Right ventricle myocardium inferior (tissue), 1 donor: ENCODE data around the gene F5. TPM values are rescaled to one million over a fixed set of nuclear protein-coding genes. Genes with fewer than 3 reads are reported as not detected.

Source experiments
- ATAC-seq: fragments of 200-7000 bp; cut with Tn5 transposase; one replicate; pipeline ENCODE4 v1.9.1; 2020; ENCODE audit warnings: mild to moderate bottlenecking, moderate library complexity
- DNase-seq: peaks from one replicate; pipeline ENCODE4 v3.0.0; 2021; ENCODE audit errors: missing footprints
- intact Hi-C: fragments of 100-400 bp; cut with DNase I; formaldehyde crosslinking; loops from one replicate; pipeline ENCODE4 v1.11.0; 2022
- total RNA-seq: library from RNA; stranded (reverse); fragmentation: NEBNext Ultra II Directional; extraction: Animal tissue kit (Norgen Biotek cat#: 25700); gene quantifications from one replicate; pipeline ENCODE4 v1.2.1, GENCODE V29; 2021
- donor health status: DM: no; HTN: yes; CAD: no; lungs with severe emphysema.

Gene F5
- total RNA-seq, 1 donor from 2014 or later: 16.6 TPM

GRCh38 chr1:169594391-169594790, 8.1 kb upstream of the F5 start:
- no peak for ATAC-seq
- DNase-seq: no peak
- intact Hi-C loops: no loop called here

DNA sequence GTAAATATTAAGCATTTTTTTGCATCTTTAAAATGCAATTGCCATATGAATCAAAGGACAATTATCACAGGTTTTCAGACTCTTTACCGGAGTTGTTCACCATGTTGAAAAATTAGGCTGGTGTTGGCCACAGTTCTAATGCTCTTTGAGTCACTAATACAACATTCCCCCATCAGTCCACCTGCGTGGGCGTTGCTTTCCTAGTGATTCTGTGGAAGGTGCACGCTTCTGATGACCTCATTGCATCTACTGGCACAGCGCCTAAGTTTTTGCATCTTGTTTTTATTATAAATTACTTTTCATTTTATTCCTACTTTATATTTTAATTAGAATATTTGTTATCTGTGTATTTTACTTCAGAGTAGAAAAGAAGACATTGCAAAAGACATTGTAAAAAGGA, 4.7 kb upstream of the F5 start:
- DNase-seq: no peak
- intact Hi-C loops: no loop called here
- no peak for ATAC-seq

DNA sequence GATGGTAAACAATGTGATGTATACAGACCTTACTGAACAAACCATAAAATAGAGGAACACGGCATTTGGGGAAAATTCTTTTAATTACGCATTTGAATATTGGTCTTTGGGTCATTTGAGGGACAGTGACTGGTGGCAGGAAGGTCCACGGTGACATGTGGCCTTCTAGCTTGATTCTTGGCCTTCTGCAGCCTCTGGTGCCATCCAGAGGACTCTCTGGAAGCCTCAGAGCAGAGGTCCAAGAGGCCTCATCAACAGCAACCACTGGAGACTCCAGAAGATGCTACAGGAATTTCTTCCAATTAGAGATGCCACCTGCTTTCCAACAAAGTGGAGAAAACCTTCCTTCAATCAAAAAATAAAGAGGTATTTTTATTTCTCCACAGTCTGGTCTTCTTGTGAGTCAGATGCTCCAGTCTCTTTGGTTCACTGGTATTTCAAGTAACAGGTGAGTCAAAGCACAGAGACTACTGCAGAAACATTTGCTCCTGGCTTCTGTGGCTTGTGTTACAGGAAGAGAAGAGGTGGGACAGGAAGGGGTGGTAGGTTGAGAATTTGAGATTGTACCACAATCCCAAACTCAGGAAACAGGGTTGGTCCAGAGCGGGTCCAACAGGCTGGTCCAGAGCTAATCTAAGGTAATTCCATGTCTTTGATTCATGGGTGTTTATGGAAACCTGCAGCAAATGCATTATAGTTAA, 2.7 kb upstream of the F5 start:
- intact Hi-C loops: no loop called here
- no peak for DNase-seq
- ATAC-seq: no peak

- ATAC-seq: no peak
These were observed 1.8 kb upstream of the F5 start for GRCh38 chr1:169588112-169588511.

GRCh38 chr1:169586067-169586394, 250 bp downstream of the F5 start:
- ATAC-seq (no peak), DNase-seq (no peak)
- intact Hi-C loops: no loop called here

More at GRCh38 chr1:169588112-169588511, 1.8 kb upstream of the F5 start:
- intact Hi-C loops: no loop called here
- no peak for DNase-seq

- no peak for DNase-seq
- intact Hi-C loops: no loop called here
- ATAC-seq: no peak
These were observed 1.1 kb downstream of the F5 start for GRCh38 chr1:169585181-169585580.

- DNase-seq (no peak), ATAC-seq (no peak)
- intact Hi-C loops: no loop called here
These were observed 1.7 kb downstream of the F5 start for GRCh38 chr1:169584483-169585144.

DNA sequence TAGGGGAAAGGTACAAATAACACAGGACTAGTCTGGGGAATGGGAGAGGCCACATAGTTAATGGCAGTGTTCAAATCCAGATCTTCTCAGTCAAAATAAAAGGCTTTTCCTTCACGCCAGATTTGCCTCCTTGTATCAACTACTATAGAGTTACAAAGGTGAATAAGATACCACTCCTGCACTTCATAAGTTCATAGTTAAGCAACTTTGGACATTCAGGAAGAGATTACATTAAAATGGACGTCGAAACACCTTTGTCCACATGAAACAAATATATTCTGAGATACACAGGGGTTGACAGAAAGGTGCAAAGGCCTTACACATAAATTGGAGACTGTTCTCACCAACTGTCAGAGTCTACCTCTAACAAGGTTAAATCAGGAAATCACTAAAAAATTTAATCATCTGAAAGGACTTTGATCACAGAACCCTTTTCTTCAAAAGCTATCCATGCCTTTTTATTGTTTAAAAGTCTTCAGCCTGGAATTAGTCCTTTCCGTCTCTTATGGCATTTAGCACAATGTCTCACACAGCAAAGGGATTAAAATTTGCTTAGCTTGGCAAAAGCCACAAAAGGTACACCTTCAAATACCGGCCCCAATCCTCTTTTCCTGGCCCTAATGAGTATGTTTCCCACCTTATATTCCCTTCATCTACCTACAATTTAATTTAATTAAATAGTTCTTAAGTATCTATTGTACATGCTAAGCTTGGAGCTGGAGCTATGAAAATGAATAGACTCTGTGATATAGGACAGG, 8.1 kb downstream of the F5 start:
- DNase-seq: no peak
- intact Hi-C loops: no loop called here
- no peak for ATAC-seq

DNA sequence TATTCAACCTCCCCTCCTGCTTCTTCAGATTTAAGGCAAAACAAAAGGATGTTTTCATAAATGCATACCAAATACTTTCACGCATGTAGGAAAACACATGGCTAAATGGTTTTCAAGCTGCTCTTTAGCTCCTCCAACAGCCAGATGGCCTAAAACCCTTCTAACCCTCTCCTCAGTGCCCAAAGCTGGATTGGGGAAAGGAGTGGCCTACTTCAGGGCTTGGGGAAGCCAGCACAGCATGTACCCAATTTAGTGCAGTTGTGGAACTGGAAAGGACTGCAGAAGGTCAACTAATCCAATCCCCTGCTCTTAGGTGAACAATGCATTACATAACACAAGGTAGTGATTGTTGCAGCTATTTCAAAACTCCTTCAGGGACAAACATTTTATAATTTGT, 9.3 kb downstream of the F5 start:
- ATAC-seq (peak; percentile 49), DNase-seq (no peak)
- intact Hi-C loops: no loop called here

DNA sequence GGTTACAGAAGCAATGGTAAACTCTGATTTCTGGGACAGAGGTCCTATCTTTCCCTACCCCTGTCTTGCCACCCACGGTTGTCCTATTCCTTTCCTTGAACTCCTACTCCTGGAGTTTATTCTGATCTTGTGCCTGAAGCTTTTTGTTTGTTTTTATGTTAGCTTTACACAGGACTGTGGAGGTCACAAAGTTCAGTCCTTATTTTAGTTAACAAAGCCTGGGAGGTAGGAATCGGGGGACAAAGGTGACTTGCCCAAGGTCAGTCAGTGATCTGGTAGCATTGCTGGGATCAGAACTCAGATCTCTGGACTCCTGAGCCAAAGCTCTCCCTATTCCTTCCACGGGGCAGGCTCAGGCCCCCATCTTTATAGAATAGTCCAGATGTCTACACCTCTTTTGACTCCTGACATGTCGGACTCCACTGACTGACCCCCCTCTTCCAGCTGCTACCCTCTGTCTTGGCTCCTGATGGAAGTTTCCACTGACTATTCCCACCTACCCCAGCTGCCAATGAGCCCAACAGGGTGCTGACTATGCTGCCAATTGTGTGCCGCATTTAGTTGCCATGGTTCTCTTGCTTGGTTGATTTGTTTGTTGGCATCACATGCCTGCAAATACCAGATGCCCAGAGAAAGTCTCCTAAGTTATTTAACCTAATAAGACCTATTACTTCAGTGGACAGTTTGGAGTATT, 9.9 kb downstream of the F5 start:
- peak; percentile 88 for ATAC-seq
- DNase-seq: peak; percentile 65
- intact Hi-C loops: no loop called here

GRCh38 chr1:169574336-169574735, 11.9 kb downstream of the F5 start:
- ATAC-seq: no peak
- no peak for DNase-seq
- intact Hi-C loops: no loop called here

DNA sequence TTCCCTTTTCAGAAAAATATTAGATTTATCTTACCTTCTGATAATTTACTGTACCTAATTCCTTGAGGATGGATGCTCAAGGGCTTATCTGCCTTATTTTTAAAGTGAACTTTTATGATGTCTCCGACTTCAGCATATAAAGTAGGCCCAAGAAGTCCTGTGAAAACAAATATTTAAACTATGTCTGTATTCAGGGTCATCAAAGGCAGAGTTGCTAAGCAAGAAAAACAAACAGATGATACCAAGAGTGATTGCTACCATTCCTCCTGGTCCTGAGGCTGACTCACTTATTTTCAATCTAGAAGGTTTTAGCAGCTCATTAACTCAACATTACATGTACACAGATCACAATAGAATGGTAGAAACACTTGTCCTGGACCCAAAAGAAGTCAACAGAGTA, 14.1 kb downstream of the F5 start:
- ATAC-seq: no peak
- no peak for DNase-seq
- intact Hi-C loops: no loop called here

DNA sequence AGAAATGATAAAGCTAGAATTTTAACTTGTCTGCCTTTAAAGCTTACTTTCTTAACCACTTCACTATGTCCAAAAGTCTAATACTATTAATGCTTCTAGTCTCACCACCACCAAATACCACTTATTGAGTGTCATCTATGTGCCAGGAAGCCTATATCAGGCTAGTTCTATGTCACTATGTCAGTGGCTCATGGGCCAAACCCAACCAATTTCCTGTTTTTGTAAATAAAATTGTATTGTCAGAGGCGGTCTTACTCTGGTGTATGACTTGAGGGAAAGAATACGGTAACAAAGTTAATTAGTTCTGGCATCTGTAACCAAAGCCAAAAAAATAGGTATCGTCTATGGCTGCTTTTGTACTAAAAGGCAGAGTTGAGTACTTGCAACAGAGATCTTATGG, 14.8 kb downstream of the F5 start:
- no peak for DNase-seq
- ATAC-seq: no peak
- intact Hi-C loops: no loop called here

DNA sequence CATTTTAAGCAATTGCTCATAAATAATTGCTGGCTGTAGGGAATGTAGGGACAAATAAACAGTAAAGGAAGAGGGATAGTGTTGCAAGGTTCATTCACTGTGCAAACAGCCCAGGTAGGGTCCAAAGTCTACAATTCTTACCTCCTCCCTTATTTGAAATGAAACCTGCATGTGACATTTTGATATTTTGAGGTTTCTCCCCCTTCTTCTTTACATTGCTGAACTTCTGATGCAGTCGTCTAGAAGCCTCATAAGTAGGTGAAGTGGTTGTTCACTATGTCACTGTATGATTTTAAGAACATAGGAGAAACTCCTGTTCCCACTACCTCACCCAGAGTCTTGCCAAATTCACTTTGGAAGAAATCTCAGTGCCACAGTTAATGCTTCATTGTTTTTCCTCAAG, 16.1 kb downstream of the F5 start:
- no peak for ATAC-seq
- intact Hi-C loops: no loop called here

GRCh38 chr1:169568497-169568896, 17.8 kb downstream of the F5 start:
- intact Hi-C loops: no loop called here
- no peak for ATAC-seq
- DNase-seq: no peak

More for the DNA sequence above, 16.1 kb downstream of the F5 start:
- DNase-seq: no peak

- no peak for DNase-seq
- no peak for ATAC-seq
- intact Hi-C loops: no loop called here
These were observed 20.7 kb downstream of the F5 start for GRCh38 chr1:169565335-169566271.

- DNase-seq (no peak), ATAC-seq (no peak)
- intact Hi-C loops: no loop called here
These were observed 22.6 kb downstream of the F5 start for GRCh38 chr1:169563650-169564049.

GRCh38 chr1:169563019-169563615, 23.2 kb downstream of the F5 start:
- DNase-seq: no peak
- intact Hi-C loops: no loop called here
- no peak for ATAC-seq
